Erythroblast (primary cell): ENCODE results near the gene NR1H3.

ENCODE experiments used
- GATA1 ChIP-seq: IDR thresholded peaks from 2 replicates; pipeline ENCODE4 v1.6.1; 2011; ENCODE audit warnings: low read depth, mild to moderate bottlenecking, control low read depth, low read length, moderate library complexity
- POLR2A ChIP-seq: IDR thresholded peaks from 2 replicates; pipeline ENCODE4 v1.6.1; 2011; ENCODE audit warnings: mild to moderate bottlenecking, low read length

DNA sequence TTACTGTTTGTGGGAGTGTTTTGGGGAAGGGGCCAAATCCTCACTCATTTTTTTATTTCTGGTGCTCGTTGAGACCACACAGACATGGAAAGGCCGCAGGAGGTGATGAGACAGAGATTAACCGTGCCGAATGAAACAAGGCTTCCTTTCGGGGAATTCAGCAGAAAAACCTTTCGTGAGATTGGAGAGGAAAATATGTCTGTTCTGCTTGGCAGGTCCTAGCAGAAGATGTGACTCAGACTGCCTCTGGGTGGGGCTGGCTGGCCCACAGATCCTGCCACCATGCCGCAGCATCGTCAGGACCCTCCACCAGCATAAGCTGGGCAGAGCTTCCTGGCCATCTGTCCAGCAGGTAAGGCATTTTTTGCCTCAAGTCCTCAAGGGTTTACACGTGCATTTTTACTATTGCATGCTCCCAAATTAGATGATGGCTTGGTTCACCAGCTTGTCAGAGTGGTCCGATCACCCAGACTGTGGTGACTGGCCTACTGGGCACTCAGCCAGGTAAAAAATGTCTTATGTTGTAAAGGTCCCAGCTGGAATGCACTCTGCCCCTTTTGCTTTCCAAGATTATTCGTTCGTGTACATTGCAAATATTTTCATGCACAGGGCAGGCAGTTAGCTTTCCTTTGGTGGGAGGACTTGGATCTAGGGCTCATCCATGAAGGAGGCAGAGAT is 41.5 kb upstream of the NR1H3 start:
- TF ChIP-seq POLR2A (peak; percentile 70), GATA1 (no peak)
